Heart left ventricle (tissue), 16 donors: Measurements from ENCODE around the gene MTRFR. TPM values are rescaled to one million over a fixed set of nuclear protein-coding genes. Genes with fewer than 3 reads are reported as not detected.

Experiments
- ATAC-seq, 4 donors: fragments of 200-7000 bp; cut with Tn5 transposase; one replicate each; pipeline ENCODE4 v1.9.1; 2020 to 2022; ENCODE audit warnings: moderate library complexity in 4 of 4, mild to moderate bottlenecking in 3 of 4, moderate number of reproducible peaks in 1 of 4
- DNase-seq, 5 donors: peaks; one replicate each; pipeline ENCODE4 v3.0.0-alpha.2; 2020
- H3K27ac ChIP-seq, 12 donors: fragments of 200-600 bp; sonication (generic) in 4 of 12; one replicate each; pipeline versions ENCODE4 v1.5.0 to v1.8.0; 2016 to 2022; ENCODE audit warnings: mild to moderate bottlenecking in 2 of 12
- H3K27me3 ChIP-seq, 9 donors: fragments of 200-600 bp; sonication (generic) in 2 of 9; one replicate each; pipeline versions ENCODE4 v1.5.1 to v1.8.0; 2016 to 2022; ENCODE audit warnings: mild to moderate bottlenecking in 3 of 9
- H3K36me3 ChIP-seq, 9 donors: fragments of 200-600 bp; sonication (generic) in 2 of 9; one replicate each; pipeline versions ENCODE4 v1.5.0 to v1.8.0; 2018 to 2022; ENCODE audit warnings: mild to moderate bottlenecking in 2 of 9
- H3K4me1 ChIP-seq, 12 donors: fragments of 200-600 bp; sonication (generic) in 4 of 12; one replicate each; pipeline versions ENCODE4 v1.5.0 to v1.8.0; 2016 to 2022; ENCODE audit warnings: mild to moderate bottlenecking in 3 of 12
- H3K4me3 ChIP-seq, 12 donors: fragments of 200-600 bp; sonication (generic) in 4 of 12; one replicate each; pipeline versions ENCODE4 v1.5.0 to v1.8.0; 2017 to 2022; ENCODE audit warnings: mild to moderate bottlenecking in 9 of 12, moderate library complexity in 4 of 12
- H3K9me3 ChIP-seq, 12 donors: fragments of 200-600 bp; sonication (generic) in 4 of 12; one replicate each; pipeline versions ENCODE4 v1.5.0 to v1.8.0; 2016 to 2022; ENCODE audit warnings: mild to moderate bottlenecking in 1 of 12
- POLR2A ChIP-seq, 2 donors: fragments of 450-650 bp; IDR thresholded peaks; one replicate each; pipeline ENCODE4 v1.6.1; 2017; ENCODE audit warnings: antibody characterized with exemption in 2 of 2, mild to moderate bottlenecking in 2 of 2, moderate library complexity in 2 of 2
- WGBS, 4 donors: extraction: QIAGEN DNeasy Blood & Tissue Kit in 2 of 4; methylation state at CpG; one replicate each; pipeline versions ENCODE4 v1.1.5 to v1.1.7; 2013 to 2018; 5-methylcytosine and 5-hydroxymethylcytosine counted together
- intact Hi-C, 10 donors: fragments of 100-400 bp; cut with DNase I; formaldehyde crosslinking; loops; one replicate each; pipeline versions ENCODE4 v1.11.1 to v1.14.2; 2022
- polyA plus RNA-seq, 2 donors: library from polyadenylated mRNA; stranded (reverse); fragments of 200-250 nt; gene quantifications; one replicate each; pipeline ENCODE4 v1.2.3, GENCODE V29; 2013
- total RNA-seq, 9 donors: library from RNA; depleted of rRNA in 2 of 9; stranded (reverse); fragments of >200 nt in 2 of 9; fragmentation: NEBNext Ultra II Directional in 3 of 9; extraction: Animal tissue kit (Norgen Biotek cat#: 25700) in 3 of 9; gene quantifications; one replicate each; pipeline versions ENCODE4 v1.1.0 to v1.2.4, GENCODE V29; 2016 to 2023
- TF ChIP-seq, protein P1 (sequence below), 12 donors: fragments of 200-600 bp; sonication (generic) in 4 of 12; IDR thresholded peaks; one replicate each; pipeline versions ENCODE4 v1.5.0 to v1.8.0; 2018 to 2022; ENCODE audit warnings: antibody characterized with exemption in 12 of 12, mild to moderate bottlenecking in 5 of 12
- donor health status: ischemic (EF 13 %, LVEDD 7.1; RV severe dilation, severe dysfunction).
- donor health status: healthy with polysubstance abuse.
- donor health status: DM: no; HTN: yes; CAD: no.
- donor health status: DM: no; HTN: no; CAD: no.
- donor health status: ischemic (EF 25% LVEDD 6.9; RV normal size, moderate dysfunction).
- donor health status: ischemic (EF 25% LVEDD 5.7; RV mildly dilated, moderate dysfunction).
- donor health status: healthy.
- donor health status: DM: yes; HTN: yes; CAD: no.
- donor health status: ischemic (EF 35%, LVEDD 5.7; RV mildly dilated, moderate dysfunction).
- donor health status: nonischemic (EF 11% LVEDD 7.7; RV severe dilation, severe dysfunction).
- donor health status: DM: yes; HTN: yes; CAD: no.
- donor health status: PGD.
- donor health status: ischemic (EF 29% LVEDD 5.4; RV normal size, mild dysfunction).
- donor health status: nonischemic (EF 23%, LVEDD 6.1; RV moderate dilation, normal function).

MTRFR gene
- total and polyA plus RNA-seq, 11 donors: 7.9 to 16.0 (median 11.8) TPM

DNA sequence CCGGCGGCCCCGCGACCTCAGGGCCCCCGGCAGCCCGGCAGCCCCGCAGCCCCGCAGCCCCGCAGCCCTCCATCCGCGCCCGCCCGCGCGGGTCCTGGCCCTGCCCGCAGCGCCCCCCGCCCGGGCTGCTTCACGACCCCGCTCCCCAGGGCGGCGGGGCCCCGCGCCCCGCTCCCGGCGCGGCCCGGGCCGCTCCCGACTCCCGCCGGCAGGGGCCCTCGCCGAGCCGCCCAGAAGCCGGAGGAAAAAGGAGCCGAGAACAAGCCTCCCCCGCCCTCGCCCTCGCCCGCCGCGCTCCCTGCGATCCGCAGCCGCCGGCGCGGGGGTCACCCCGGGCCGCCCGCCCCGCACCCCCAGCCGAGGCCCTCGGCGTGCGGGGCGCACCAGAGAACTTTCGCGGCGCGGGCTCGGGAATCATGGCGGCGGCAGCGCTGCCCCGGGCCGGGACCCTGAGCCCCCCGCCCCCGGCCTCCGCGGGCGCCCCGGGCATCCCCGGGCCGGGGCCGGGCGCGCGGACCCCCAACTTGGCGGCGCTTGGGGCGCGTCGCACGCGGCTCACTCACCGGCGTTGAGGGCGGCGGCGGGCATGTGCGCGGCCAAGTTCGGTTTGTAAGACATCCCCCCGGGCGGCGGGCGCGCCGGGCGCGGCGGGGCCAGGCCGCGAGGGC lies 37.9 kb downstream of the MTRFR start:
- TF ChIP-seq POLR2A (IDR thresholded peaks at IDR 0.05): no peak
- TF ChIP-seq, protein P1, sequence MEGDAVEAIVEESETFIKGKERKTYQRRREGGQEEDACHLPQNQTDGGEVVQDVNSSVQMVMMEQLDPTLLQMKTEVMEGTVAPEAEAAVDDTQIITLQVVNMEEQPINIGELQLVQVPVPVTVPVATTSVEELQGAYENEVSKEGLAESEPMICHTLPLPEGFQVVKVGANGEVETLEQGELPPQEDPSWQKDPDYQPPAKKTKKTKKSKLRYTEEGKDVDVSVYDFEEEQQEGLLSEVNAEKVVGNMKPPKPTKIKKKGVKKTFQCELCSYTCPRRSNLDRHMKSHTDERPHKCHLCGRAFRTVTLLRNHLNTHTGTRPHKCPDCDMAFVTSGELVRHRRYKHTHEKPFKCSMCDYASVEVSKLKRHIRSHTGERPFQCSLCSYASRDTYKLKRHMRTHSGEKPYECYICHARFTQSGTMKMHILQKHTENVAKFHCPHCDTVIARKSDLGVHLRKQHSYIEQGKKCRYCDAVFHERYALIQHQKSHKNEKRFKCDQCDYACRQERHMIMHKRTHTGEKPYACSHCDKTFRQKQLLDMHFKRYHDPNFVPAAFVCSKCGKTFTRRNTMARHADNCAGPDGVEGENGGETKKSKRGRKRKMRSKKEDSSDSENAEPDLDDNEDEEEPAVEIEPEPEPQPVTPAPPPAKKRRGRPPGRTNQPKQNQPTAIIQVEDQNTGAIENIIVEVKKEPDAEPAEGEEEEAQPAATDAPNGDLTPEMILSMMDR (IDR thresholded peaks at IDR 0.05): peak; percentile 1 to 75 (median 47)
- peaks cover 0 to 11% (median 5%) of the 10 kb centered on the region in 9 donors for H3K36me3 ChIP-seq
- DNase-seq: peak; percentile 74 to 88 (median 84)

DNA sequence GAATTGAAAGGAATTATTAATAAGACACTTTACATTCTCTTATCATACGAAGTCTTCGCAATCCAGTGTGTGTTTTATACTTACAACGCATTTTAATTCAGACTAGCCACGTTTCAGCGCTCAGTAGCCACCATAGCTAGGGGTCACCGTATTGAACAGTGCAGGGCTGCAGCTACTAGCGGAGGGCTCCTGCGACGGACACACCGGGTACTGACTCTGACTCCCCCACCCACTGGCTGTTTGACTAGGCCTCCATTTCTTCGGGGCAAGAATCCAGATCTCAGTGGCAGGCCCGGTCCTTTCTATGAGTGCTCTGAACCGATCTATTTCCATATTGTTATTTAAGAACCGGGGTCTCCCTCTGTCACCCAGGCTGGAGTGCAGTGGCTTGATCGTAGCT lies 39.9 kb downstream of the MTRFR start:
- Histone ChIP-seq H3K4me3 (no peak overlapping the region), H3K9me3 (no peaks in the 10 kb centered on the region), H3K27me3 (no peaks in the 10 kb centered on the region), H3K4me1 (peaks cover 3 to 33% (median 28%) of the 10 kb centered on the region in 12 donors), H3K27ac (no peak overlapping the region), H3K36me3 (no peaks in the 10 kb centered on the region)
- ATAC-seq (no peak), DNase-seq (no peak)
- WGBS, 4 donors: 86 to 93% (median 88%) methylated on average over 15 of the region's 15 CpGs
- intact Hi-C loops: no loop called here
- TF ChIP-seq POLR2A (IDR thresholded peaks at IDR 0.05): no peak
- TF ChIP-seq, protein P1 (IDR thresholded peaks at IDR 0.05): no peak

More for the DNA sequence above, 37.9 kb downstream of the MTRFR start:
- H3K9me3 ChIP-seq: no peaks in the 10 kb centered on the region
- intact Hi-C loops: loop anchor here in 2 of 10 donors (1.0 to 2.0 kb wide), 3 partner anchors 94 to 330 kb away; partner anchors contain the start of gene SBNO1 (in 2 of the 2)
- H3K4me3 ChIP-seq: peak overlapping the region; percentile 61 to 93 (median 76)
- H3K4me1 ChIP-seq: peaks cover 3 to 39% (median 29%) of the 10 kb centered on the region in 12 donors
- 0 to 1% (median 1%) methylated on average over 18 to 108 of the region's 108 CpGs for WGBS, 4 donors
- peak overlapping the region; percentile 58 to 93 (median 84) for H3K27ac ChIP-seq
- H3K27me3 ChIP-seq: no peaks in the 10 kb centered on the region
- ATAC-seq: peak in 3 of 4 donors; percentile 56 to 62 (median 58)

DNA sequence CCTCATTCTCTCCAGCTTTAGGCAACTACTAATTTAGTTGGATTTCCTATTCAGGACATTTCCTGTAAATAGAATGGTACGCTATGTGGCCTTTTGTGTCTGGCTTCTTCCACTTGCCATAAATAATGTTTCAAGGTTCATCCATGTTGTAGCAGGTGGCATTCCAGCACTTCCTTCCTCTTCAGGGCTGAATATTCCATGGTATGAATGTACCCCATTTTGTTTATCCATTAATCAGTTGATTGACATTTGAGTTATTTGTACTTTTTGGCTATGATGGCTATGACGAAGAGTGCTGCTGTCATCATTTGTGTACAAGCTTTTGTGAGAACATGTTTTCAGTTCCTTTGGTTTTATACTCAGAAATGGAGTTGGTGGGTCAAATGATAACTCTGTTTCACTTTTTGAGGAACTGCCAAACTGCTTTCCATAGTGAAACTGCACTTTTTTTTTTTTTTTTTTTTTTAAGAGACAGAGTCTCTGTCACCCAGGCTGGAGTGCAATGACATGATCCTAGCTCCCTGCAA lies 44.9 kb downstream of the MTRFR start:
- H3K9me3 ChIP-seq: no peaks in the 10 kb centered on the region
- peaks cover 0 to 7% (median 0%) of the 10 kb centered on the region in 12 donors for H3K4me1 ChIP-seq
- ATAC-seq (peak in 2 of 4 donors; percentile 40 to 62), DNase-seq (no peak)
- H3K4me3 ChIP-seq: no peak overlapping the region
- H3K27ac ChIP-seq: peak overlapping the region in 2 of 12 donors; percentile 48 to 76
- 67 to 72% (median 68%) methylated on average over 2 of the region's 2 CpGs for WGBS, 4 donors
- intact Hi-C loops: no loop called here
- H3K27me3 ChIP-seq: no peaks in the 10 kb centered on the region
- no peaks in the 10 kb centered on the region for H3K36me3 ChIP-seq
- TF ChIP-seq POLR2A (IDR thresholded peaks at IDR 0.05): no peak
- TF ChIP-seq, protein P1 (IDR thresholded peaks at IDR 0.05): no peak

DNA sequence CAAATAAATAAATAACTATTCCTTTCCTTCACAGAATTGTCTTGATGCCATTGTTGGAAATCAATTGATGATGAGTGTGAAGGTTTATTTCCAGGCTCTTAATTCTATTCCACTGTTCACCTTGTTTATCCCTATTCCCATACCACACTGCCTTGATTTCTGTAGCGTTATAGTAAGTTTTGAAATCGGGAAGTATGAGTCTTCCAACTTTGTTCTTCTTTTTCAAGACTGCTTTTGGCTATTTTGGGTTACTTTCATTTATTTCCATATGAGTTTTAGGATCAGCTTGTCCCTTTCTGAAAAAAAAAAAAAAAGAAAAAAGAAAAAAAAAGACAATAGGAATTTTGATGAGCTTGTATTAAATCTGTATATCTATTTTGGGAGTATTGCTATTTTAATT lies 47.7 kb downstream of the MTRFR start:
- WGBS, 4 donors: 83 to 89% (median 86%) methylated on average over 2 of the region's 2 CpGs
- no peak for ATAC-seq
- no peaks in the 10 kb centered on the region for H3K9me3 ChIP-seq
- no peak overlapping the region for H3K4me3 ChIP-seq
- H3K27ac ChIP-seq: no peak overlapping the region
- H3K36me3 ChIP-seq: no peaks in the 10 kb centered on the region
- H3K27me3 ChIP-seq: no peaks in the 10 kb centered on the region
- TF ChIP-seq, protein P1 (IDR thresholded peaks at IDR 0.05): no peak
- no peak for TF ChIP-seq POLR2A (IDR thresholded peaks at IDR 0.05)
- intact Hi-C loops: no loop called here
- H3K4me1 ChIP-seq: peaks cover 0 to 7% (median 0%) of the 10 kb centered on the region in 12 donors
- no peak for DNase-seq
